ENCODE measurements around the gene CDH12.
"Not testable (repeated sequence)": the region's sequence is repeated elsewhere in the genome, so short reads cannot be mapped to it uniquely, and the experiment has no call there.

The CDH12 gene

GRCh38 chr5:22465177-22465576 lies 388.0 kb downstream of the CDH12 start:
- no peak for DNase-seq (ENCODE audit: low read depth in 2 of 2)

GRCh38 chr5:22460189-22460588 lies 393.0 kb downstream of the CDH12 start:
- no peak for DNase-seq (ENCODE audit: low read depth in 2 of 2)

GRCh38 chr5:22432905-22433304 lies 420.2 kb downstream of the CDH12 start:
- DNase-seq (ENCODE audit: low read depth in 2 of 2) = no peak

GRCh38 chr5:22431840-22432239 lies 421.3 kb downstream of the CDH12 start:
- no peak for DNase-seq (ENCODE audit: low read depth in 2 of 2)

- no peak for DNase-seq (ENCODE audit: low read depth in 2 of 2)
Observed at GRCh38 chr5:22431406-22431805, 421.7 kb downstream of the CDH12 start.

GRCh38 chr5:22411554-22412349 lies 441.4 kb downstream of the CDH12 start:
- no peak for DNase-seq (ENCODE audit: low read depth in 2 of 2)

GRCh38 chr5:22391956-22392355 lies 461.2 kb downstream of the CDH12 start:
- no peak for DNase-seq (ENCODE audit: low read depth in 2 of 2)

GRCh38 chr5:22390888-22391287 lies 462.3 kb downstream of the CDH12 start:
- DNase-seq (ENCODE audit: low read depth in 2 of 2) = no peak

- DNase-seq (ENCODE audit: low read depth in 2 of 2) = no peak
Observed at GRCh38 chr5:22372826-22373660, 480.1 kb downstream of the CDH12 start.

GRCh38 chr5:22372376-22372775 lies 480.8 kb downstream of the CDH12 start:
- DNase-seq (ENCODE audit: low read depth in 2 of 2) = no peak

GRCh38 chr5:22354956-22355355 lies 498.2 kb downstream of the CDH12 start:
- DNase-seq (ENCODE audit: low read depth in 2 of 2) = no peak

- no peak for DNase-seq (ENCODE audit: low read depth in 2 of 2)
Observed at GRCh38 chr5:22352493-22352892, 500.7 kb downstream of the CDH12 start.

- DNase-seq (ENCODE audit: low read depth in 2 of 2) = no peak
Observed at GRCh38 chr5:22351178-22351577, 502.0 kb downstream of the CDH12 start.

GRCh38 chr5:22348027-22348426 lies 505.1 kb downstream of the CDH12 start:
- DNase-seq (ENCODE audit: low read depth in 2 of 2) = no peak

- no peak for DNase-seq (ENCODE audit: low read depth in 2 of 2)
Observed at GRCh38 chr5:22344000-22344399, 509.1 kb downstream of the CDH12 start.

GRCh38 chr5:22341406-22341805 lies 511.7 kb downstream of the CDH12 start:
- no peak for DNase-seq (ENCODE audit: low read depth in 2 of 2)

- DNase-seq (ENCODE audit: low read depth in 2 of 2) = not testable (repeated sequence)
Observed at GRCh38 chr5:22332949-22333348, 520.2 kb downstream of the CDH12 start.

GRCh38 chr5:22329683-22330082 lies 523.5 kb downstream of the CDH12 start:
- DNase-seq (ENCODE audit: low read depth in 2 of 2) = no peak

GRCh38 chr5:22319798-22320197 lies 533.3 kb downstream of the CDH12 start:
- no peak for DNase-seq (ENCODE audit: low read depth in 2 of 2)

- DNase-seq (ENCODE audit: low read depth in 2 of 2) = no peak
Observed at GRCh38 chr5:22316294-22316693, 536.9 kb downstream of the CDH12 start.

- not testable (repeated sequence) for DNase-seq (ENCODE audit: low read depth in 2 of 2)
Observed at GRCh38 chr5:22315052-22315451, 538.1 kb downstream of the CDH12 start.

GRCh38 chr5:22314548-22314947 lies 538.6 kb downstream of the CDH12 start:
- no peak for DNase-seq (ENCODE audit: low read depth in 2 of 2)

- no peak for DNase-seq (ENCODE audit: low read depth in 2 of 2)
Observed at GRCh38 chr5:22306011-22306410, 547.1 kb downstream of the CDH12 start.
